Stimulated activated CD8-positive, alpha-beta memory T cell treated with anti-CD3 and anti-CD28 coated beads, Interleukin-4, amount 100 ng/mL, for 4 hours (primary cell): ENCODE data around the gene DHX35.

Source experiments
- DNase-seq, 2 donors: peaks; one replicate each; pipeline ENCODE4 v3.0.0-alpha.2; 2020; ENCODE audit warnings: low read depth in 2 of 2, low spot score in 1 of 2

DHX35 gene

DNA sequence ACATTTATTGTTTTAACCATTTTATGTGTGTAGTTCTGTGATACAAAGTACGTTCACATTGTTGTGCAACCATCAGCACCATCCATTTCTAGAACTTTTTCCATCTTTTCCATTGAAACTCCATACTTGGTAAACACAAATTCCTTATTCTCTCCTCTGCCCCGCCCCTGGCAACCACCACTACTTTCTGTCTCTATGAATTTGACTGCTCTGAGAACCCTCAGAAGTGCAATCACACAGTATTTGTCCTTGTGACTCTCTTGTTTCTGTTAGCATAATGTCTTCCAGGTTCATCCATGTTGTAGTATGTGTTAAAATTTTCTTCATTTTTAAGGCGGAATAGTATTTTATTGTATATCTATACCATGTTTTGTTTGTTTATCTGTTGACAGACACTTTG lies 56.9 kb downstream of the DHX35 start:
- DNase-seq: no peak

- no peak for DNase-seq
These were observed 57.7 kb downstream of the DHX35 start for GRCh38 chr20:39019805-39020325.

- DNase-seq: no peak
These were observed 59.6 kb downstream of the DHX35 start for GRCh38 chr20:39021748-39022147.

GRCh38 chr20:39025883-39026282 lies 63.7 kb downstream of the DHX35 start:
- no peak for DNase-seq

- DNase-seq: no peak
These were observed 67.2 kb downstream of the DHX35 start for GRCh38 chr20:39029364-39029763.

DNA sequence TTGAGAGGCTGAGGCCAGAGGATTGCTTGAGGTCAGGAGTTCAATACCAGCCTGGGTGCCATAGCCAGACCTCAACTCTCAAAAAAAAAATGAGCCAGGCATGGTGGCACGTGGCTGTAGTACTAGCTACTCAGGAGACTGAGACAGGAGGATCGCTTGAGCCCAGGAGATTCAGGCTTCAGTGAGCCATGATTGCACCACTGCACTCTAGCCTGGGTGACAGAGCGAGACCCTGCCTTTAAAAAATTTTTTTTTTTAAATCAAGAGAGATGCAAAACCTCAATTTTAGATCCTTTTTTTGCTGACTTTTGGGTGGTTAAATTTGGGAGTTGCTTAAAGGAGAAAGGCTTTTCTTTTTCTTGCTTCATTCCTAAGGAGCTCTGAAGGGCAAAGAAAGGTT lies 70.9 kb downstream of the DHX35 start:
- DNase-seq: no peak

DNA sequence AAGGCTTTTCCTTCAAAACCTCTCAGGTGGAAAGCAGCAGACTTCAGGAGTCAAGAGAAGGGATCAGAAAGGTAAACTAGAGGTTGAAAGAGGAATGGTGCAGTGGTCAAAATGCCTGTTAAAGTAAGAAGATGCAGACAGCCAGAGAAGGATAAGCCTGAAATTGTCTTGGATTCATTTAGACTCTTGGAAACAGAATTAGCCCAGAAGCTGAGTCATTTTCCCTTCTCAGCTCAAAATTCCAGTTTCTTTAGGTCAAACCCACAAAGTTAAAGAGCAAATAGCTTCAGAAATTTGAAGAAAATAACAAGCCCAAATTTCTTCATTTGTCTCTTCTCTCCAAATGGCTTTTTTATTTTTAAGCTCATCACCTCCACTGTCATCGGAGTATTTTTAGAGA lies 73.9 kb downstream of the DHX35 start:
- DNase-seq: no peak

DNA sequence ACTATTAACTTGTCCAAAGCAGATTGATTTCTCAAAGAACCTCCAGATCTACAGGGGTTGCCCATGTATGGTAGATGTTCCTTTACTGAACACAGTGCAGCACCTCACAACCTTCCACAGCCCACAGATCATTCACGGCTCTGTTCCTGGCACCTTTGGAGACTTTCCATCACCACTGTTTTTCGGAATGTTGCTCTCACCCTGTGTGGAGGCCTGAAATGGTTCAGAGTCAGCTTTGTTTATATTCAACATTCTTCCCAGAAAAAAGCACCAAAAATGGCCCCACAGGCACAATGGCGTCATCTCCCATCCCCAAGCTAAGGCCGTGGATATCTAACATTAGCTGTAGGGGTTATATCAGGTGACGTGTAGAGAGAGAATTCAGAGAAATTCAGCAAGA lies 74.7 kb downstream of the DHX35 start:
- no peak for DNase-seq

DNA sequence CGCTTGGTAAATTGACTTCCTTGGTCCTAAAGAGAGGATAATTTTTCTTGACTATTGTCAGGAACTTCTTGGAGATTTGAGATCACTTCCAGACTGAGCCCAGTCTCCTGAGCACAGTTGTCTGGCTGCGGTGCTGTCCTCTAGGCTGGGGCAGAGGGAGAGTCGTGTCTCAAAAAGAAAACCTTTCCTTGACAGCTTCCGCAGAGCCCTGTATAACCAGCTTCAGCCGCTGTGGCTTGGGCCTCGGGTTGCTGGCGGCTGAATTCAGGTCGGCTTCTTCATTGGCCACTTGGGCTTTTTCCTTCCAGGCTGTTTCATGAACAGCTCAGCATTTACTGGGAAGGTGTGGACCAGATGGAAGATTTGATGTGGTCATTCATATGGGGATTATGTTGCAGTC lies 75.9 kb downstream of the DHX35 start:
- DNase-seq: no peak

GRCh38 chr20:39038495-39038894 lies 76.4 kb downstream of the DHX35 start:
- DNase-seq: no peak

- DNase-seq: no peak
These were observed 77.1 kb downstream of the DHX35 start for GRCh38 chr20:39039261-39039660.

DNA sequence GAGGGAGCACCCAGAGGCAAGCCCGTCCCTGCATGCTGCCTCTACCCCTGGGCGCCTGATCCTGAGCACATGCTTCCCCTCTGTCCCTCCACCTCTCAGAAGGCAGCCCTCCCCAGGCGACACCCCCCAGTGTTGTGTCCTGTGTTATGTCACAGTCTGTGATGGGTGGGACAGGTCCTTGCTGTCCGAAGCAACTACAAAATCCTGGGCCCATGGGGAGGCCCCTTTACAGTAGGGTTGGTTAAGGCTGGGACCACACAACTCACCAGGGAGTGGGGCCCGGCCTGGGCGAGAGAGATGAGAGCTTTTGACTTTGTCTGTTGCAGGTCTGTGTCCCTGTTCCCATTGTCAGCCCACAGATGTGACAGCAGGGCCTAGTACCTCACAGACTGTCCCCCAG lies 78.0 kb downstream of the DHX35 start:
- DNase-seq: no peak

GRCh38 chr20:39041067-39041466 lies 78.9 kb downstream of the DHX35 start:
- DNase-seq: no peak

DNA sequence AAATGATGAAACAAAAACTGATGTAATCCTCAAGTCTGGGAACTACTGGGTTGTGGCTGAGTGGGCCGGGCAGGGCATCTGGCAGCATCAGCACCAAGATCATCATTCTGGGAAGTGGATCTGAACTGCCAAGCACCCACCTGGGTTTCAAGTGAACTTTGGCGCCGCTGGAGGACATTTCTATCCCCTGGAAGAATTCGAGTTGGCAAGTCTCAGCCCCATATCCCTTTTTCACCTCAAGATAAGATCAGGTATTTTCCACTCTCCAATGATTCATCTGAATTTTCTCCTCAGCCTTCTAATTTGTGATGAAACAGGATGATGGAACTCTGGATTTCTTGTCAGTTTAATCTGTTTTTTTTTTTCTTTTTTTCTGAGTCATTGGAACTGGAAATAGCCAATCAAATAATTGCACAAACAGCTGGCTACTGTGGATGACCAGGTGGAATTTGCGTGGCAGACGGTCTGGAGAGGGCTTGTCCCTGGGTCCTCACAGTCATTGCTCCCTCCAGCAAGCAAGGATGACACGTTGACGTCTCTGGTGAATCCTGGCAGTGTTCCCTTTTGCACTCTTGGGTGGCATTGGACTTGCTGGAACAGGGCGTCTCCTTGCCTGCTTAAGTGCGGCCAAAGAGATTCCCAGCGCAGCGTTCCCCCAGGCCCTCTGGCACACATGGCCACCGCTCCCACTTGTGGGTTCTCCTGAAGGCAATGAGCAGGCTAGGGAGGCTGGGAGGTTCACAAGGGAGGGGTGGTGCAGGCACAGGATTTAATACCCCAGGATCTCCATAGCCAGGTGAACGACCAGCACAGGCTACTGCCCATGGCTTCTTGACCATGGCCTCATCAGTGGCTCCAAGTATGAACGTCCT lies 80.4 kb downstream of the DHX35 start:
- DNase-seq: no peak

DNA sequence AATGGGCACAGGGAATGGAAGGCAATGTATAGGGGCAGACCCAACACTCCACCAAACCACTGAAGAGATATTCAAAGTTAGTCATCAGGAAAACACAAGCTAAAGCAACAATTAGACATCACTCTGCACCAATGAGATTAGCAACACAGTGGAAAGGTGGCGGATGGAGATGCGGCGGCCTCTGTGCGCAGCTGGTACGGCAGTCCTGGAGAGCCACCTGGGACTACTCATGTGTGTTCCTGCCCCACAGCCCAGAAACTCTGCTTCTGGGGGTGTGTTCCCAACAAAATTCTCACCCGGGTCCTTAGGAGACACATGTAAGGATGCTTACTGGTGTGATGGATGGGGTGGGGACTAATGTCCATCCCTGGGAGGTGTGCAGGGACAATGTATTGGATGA lies 82.4 kb downstream of the DHX35 start:
- DNase-seq: no peak

GRCh38 chr20:39045676-39046075 lies 83.5 kb downstream of the DHX35 start:
- no peak for DNase-seq

DNA sequence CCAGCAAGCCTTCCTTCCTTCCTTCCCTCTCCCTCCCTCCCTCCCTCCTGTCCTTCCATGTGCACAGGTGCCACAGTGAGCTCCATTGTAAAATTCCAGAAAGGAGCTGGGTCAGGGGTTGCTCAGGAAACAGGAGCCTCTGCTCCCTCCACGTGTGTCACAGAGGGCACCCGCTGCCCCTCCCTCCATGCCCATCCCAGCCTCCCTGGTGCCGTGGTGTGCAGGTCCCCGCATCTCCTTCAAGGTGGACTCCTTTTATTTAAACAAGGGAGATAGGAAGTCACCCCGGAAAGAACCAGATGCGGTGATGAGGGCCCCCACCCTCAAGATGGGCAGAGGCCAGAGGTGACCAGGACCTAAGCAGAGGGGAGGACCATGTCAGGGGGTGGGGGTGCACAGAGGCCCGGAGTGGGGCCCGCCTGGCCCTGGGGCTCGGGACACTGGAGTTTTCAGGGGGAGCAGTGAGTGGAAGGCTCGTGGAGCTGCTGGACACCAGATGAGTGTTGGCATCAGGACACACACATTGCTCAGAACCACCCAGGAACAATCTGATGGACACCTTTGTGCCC lies 85.4 kb downstream of the DHX35 start:
- DNase-seq: no peak

DNA sequence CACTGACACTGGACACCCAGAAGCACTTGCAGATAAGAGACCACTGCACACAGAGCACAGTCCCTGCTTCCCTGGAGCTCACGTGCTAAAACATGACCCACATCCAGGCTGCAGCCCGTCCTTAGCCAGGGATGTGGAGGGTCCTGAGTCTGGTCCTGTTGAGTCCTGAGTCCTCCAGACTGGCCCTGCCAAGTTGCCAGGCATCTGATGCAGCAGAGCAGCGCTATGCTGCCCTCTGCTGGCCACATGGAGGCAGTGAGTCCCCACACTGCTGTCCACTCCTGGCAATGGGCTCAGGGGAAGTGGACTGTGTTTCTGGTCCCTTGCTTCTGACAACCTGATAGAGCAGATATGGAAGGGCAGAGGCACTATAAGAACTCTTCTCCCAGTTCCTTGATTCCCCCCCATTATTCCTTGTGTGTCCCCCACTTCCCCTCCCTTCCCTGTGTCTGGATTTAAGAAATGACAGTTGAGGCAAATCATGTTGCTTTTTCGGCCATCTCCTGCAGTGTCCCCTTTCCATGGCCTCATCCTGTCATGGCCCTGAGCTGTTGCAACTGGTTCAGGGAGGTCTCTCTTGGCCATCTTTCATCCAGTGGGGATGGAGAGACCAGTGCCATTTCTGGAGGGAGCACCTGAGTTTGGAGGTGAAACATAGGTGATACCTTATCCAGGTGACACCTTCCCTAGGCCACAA lies 86.0 kb downstream of the DHX35 start:
- DNase-seq: peak; percentile 30 to 31

DNA sequence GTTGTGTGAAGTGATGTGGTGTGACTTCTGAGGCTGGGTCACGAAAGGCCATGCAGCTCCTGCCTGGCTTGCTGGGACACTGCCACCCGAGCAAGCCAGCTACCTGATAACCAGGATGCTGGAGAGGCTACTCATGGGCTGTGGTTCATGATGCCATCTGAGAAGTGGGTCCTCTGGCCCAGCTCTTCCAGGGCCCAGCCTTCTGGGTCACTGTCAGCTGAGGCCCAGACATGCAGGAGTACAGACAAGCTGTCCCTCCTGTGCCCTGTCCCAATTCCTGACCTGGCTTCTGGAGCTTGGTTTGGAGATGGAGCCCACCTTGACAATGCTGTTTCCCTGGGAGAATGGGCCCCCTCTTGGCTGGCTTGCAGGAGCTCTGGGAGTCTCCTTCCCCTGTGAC lies 87.0 kb downstream of the DHX35 start:
- DNase-seq: no peak

- peak; percentile 52 to 53 for DNase-seq
These were observed 87.8 kb downstream of the DHX35 start for GRCh38 chr20:39049684-39050554.

DNA sequence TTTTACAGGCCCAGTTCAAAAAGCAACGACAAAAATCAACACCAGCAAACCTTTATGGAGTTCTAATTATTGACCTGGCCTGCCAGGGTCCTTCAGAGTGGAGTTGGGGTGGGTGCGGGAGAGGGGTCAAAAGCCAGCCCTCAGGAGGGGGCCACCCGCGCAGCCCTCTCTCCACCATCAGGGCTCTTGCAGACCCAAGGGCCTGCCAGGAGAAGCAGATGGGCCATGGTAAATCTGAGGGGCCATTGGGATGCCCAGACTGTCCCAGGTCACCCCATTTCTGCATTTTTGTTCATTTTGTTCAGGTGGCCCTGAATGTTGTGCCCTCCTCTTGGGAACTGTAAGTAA lies 88.4 kb downstream of the DHX35 start:
- no peak for DNase-seq
